Panc1 (cell line): ENCODE data around the gene ACTR3C.

ENCODE experiments used
- CTCF ChIP-seq: fragments of 450-650 bp; IDR thresholded peaks from 2 replicates; pipeline ENCODE4 v1.5.1; 2017; ENCODE audit warnings: mild to moderate bottlenecking
- POLR2AphosphoS5 ChIP-seq: IDR thresholded peaks from 2 replicates; pipeline ENCODE4 v1.6.1; 2012; ENCODE audit warnings: mild to moderate bottlenecking, low read depth, low read length, moderate library complexity
- REST ChIP-seq, 2 experiments: IDR thresholded peaks; 2 replicates each; pipeline ENCODE4 v1.6.1; 2011 to 2012; ENCODE audit warnings: low read depth in 2 of 2, control low read depth in 1 of 2, low read length in 1 of 2, mild to moderate bottlenecking in 1 of 2, moderate library complexity in 1 of 2; ENCODE audit not compliant: insufficient read depth in 1 of 2
- TCF7L2 ChIP-seq: IDR thresholded peaks from 2 replicates; pipeline ENCODE4 v1.6.1; 2011; ENCODE audit warnings: mild to moderate bottlenecking, low read depth, low read length, inconsistent platforms

GRCh38 chr7:150363872-150364271 lies 40.5 kb upstream of the ACTR3C start:
- TF ChIP-seq CTCF, result no peak
- TF ChIP-seq POLR2AphosphoS5, result no peak
- no peak for TF ChIP-seq TCF7L2
- TF ChIP-seq REST (IDR thresholded peaks at IDR 0.05; ENCODE audit: insufficient read depth in 1 of 2, low read depth in 2 of 2, low read length in 1 of 2), result no peak
